Gastrocnemius medialis (tissue), 4 donors: ENCODE results near the gene RPP30. TPM values are rescaled to one million over a fixed set of nuclear protein-coding genes. Genes with fewer than 3 reads are reported as not detected.

Experiments used
- ATAC-seq, 2 donors: fragments of 150-250 bp; one replicate each; pipeline ENCODE4 v1.9.1; 2016
- DNase-seq, 2 donors: peaks; one replicate each; pipeline ENCODE4 v3.0.0-alpha.2; 2019
- H3K27ac ChIP-seq, 4 donors: fragments of 200-600 bp; sonication (generic); 1 replicate in 1 of 4; 2 replicates in 3 of 4; pipeline ENCODE4 v1.5.1; 2016 to 2018; ENCODE audit warnings: mild to moderate bottlenecking in 2 of 4, moderate library complexity in 1 of 4
- H3K27me3 ChIP-seq, 3 donors: fragments of 200-600 bp; sonication (generic) in 2 of 3; 1 replicate in 1 of 3; 2 replicates in 2 of 3; pipeline versions ENCODE4 v1.5.1 to v1.6.0; 2016 to 2019; ENCODE audit warnings: mild to moderate bottlenecking in 1 of 3, moderate library complexity in 1 of 3
- H3K36me3 ChIP-seq, 2 donors: fragments of 200-600 bp; sonication (generic) in 1 of 2; one replicate each; pipeline ENCODE4 v1.5.1; 2017 to 2018
- H3K4me1 ChIP-seq, 2 donors: fragments of 200-600 bp; sonication (generic) in 1 of 2; one replicate each; pipeline ENCODE4 v1.5.1; 2016 to 2017; ENCODE audit warnings: mild to moderate bottlenecking in 2 of 2
- H3K4me3 ChIP-seq, 4 donors: fragments of 200-600 bp; sonication (generic) in 3 of 4; 1 replicate in 1 of 4; 2 replicates in 3 of 4; pipeline ENCODE4 v1.5.1; 2016 to 2019; ENCODE audit warnings: mild to moderate bottlenecking in 2 of 4
- H3K9me3 ChIP-seq, 3 donors: fragments of 200-600 bp; sonication (generic) in 2 of 3; 1 replicate in 1 of 3; 2 replicates in 2 of 3; pipeline ENCODE4 v1.5.1; 2016 to 2019
- CTCF ChIP-seq, 5 experiments: fragments of 450-650 bp in 3 of 5; fragments of 200-600 bp in 2 of 5; sonication (generic) in 2 of 5; IDR thresholded peaks in 4 of 5; conservative IDR thresholded peaks in 1 of 5; 1 replicate in 4 of 5; 2 replicates in 1 of 5; pipeline ENCODE4 v1.5.1; 2016 to 2019; ENCODE audit warnings: antibody characterized with exemption in 5 of 5, mild to moderate bottlenecking in 3 of 5, moderate library complexity in 3 of 5
- POLR2A ChIP-seq, 2 donors: fragments of 450-650 bp; IDR thresholded peaks; one replicate each; pipeline ENCODE4 v1.6.1; 2017; ENCODE audit warnings: antibody characterized with exemption in 2 of 2, mild to moderate bottlenecking in 2 of 2, moderate library complexity in 2 of 2
- in situ Hi-C, 4 donors: fragments of 200-750 bp; cut with MboI; loops; one replicate each; pipeline versions ENCODE4 v1.15.0 to v1.8.0; 2017; ENCODE audit warnings: low sequenced_read_pairs in 4 of 4
- intact Hi-C: fragments of 100-400 bp; cut with DNase I; formaldehyde crosslinking; loops from one replicate; pipeline ENCODE4 v1.15.1; 2023; ENCODE audit warnings: low total_unique reads
- total RNA-seq, 4 donors: library from RNA; depleted of rRNA; stranded (reverse); fragments of >200 nt; gene quantifications; one replicate each; pipeline versions ENCODE4 v1.1.0 to v1.2.3, GENCODE V29; 2016

The RPP30 gene
- total RNA-seq, 4 donors from 2014 or later, result 20.4 to 44.9 (median 31.3) TPM

DNA sequence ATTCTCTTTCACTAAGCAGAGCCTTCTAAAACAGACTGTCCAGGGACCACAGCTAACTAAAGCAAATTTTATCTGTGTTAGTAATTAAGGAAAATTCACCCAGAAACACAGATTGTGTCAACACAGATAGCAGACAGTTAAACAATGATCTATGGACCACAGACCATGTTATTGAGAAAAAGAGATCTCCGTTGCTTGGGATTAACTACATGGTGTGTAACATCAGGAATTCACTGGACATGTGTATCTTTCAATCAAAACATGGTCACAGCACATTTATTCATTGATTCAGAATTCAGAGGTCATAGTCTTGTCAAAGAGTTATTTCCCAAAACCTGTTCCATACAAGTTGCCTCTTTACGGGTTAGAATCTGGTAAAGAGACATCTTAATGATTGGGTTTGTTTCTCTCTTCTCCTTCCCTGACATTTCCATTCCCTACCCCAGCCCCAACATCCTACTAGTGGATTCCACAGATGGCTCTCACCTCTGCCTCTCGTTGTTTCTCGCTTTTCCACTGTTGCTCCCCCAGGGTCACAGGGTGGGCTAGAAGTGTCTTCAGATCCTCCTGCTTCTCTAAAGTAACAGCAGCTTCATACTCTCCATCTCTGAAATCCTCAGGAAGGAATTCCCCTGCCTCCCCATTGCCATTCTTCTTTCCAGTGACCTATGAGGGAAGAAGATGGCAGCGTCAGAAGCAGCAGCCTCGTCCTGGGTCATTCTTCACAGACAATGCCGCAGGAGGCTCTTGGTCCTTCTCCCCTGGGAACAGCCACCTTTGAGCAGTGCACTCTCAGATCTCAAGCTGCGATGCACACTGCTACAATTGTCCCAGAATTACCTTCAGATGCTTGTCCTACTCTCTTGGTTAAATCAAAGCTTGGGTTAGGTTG, 48.2 kb downstream of the RPP30 start:
- Histone ChIP-seq H3K36me3 (peaks cover 0 to 7% of the 10 kb centered on the region in 2 donors), H3K4me3 (peak overlapping the region in 3 of 4 donors; percentile 26 to 43 (median 36))
- ATAC-seq, result peak in 1 of 2 donors; percentile 8

GRCh38 chr10:90920986-90921666, 49.4 kb downstream of the RPP30 start, which contains the start of gene ANKRD1:
TSS of gene ANKRD1 (minus strand) at chr10:90921087. CDS start at chr10:90921027, 60 bp downstream.
- in situ Hi-C loops, result no loop called here

More for the DNA sequence above, 48.2 kb downstream of the RPP30 start:
- in situ Hi-C loops, result loop anchor here in 3 of 4 donors (5.0 to 10.0 kb wide), 4 partner anchors 45 to 335 kb away; no protein-coding TSS in a partner anchor
- Histone ChIP-seq H3K9me3 (no peaks in the 10 kb centered on the region), H3K27ac (peak overlapping the region; percentile 78 to 87 (median 84)), H3K27me3 (no peaks in the 10 kb centered on the region), H3K4me1 (peaks cover 44 to 48% of the 10 kb centered on the region in 2 donors)
- intact Hi-C loops, result loop anchor here (2.0 to 5.0 kb wide), 2 partner anchors 243 to 712 kb away; partner anchors contain the start of gene PPP1R3C
- no peak for TF ChIP-seq POLR2A (IDR thresholded peaks at IDR 0.05)
- TF ChIP-seq CTCF (IDR thresholded peaks at IDR 0.05 in 4 of 5, conservative IDR thresholded peaks at IDR 0.05 in 1 of 5), result no peak
- DNase-seq, result peak in 1 of 2 donors; percentile 21

GRCh38 chr10:90921906-90922305, 50.1 kb downstream of the RPP30 start:
- peak overlapping the region; percentile 78 to 87 (median 84) for H3K27ac ChIP-seq
- intact Hi-C loops (loop anchor here (1.0 to 5.0 kb wide), 2 partner anchors 38 to 710 kb away; partner anchors contain the start of gene PPP1R3C), in situ Hi-C loops (no loop called here)
- DNase-seq, result peak; percentile 55 to 66
- no peaks in the 10 kb centered on the region for H3K9me3 ChIP-seq
- ATAC-seq, result peak; percentile 18 to 69
- peaks cover 0 to 7% of the 10 kb centered on the region in 2 donors for H3K36me3 ChIP-seq
- peaks cover 47 to 49% of the 10 kb centered on the region in 2 donors for H3K4me1 ChIP-seq
- H3K4me3 ChIP-seq, result no peak overlapping the region
- TF ChIP-seq CTCF (IDR thresholded peaks at IDR 0.05 in 4 of 5, conservative IDR thresholded peaks at IDR 0.05 in 1 of 5) (no peak), POLR2A (IDR thresholded peaks at IDR 0.05) (no peak)
- H3K27me3 ChIP-seq, result no peaks in the 10 kb centered on the region

More at GRCh38 chr10:90920986-90921666, 49.4 kb downstream of the RPP30 start, which contains the start of gene ANKRD1:
- ATAC-seq (peak; percentile 94 to 95), DNase-seq (peak; percentile 69 to 88)
- Histone ChIP-seq H3K27ac (peak within 1 kb of the TSS; percentile 78 to 87 (median 84)), H3K4me1 (peaks cover 47 to 49% of the 10 kb centered on the region in 2 donors), H3K9me3 (no peaks in the 10 kb centered on the region), H3K27me3 (no peaks in the 10 kb centered on the region), H3K4me3 (peak within 1 kb of the TSS in 3 of 4 donors; percentile 26 to 43 (median 36)), H3K36me3 (peaks cover 0 to 7% of the 10 kb centered on the region in 2 donors)
- intact Hi-C loops, result loop anchor here (1.0 to 5.0 kb wide), 2 partner anchors 39 to 711 kb away; partner anchors contain the start of gene PPP1R3C
- no peak for TF ChIP-seq CTCF (IDR thresholded peaks at IDR 0.05 in 4 of 5, conservative IDR thresholded peaks at IDR 0.05 in 1 of 5)
- TF ChIP-seq POLR2A (IDR thresholded peaks at IDR 0.05), result peak in 1 of 2 donors; percentile 40

GRCh38 chr10:90923111-90923731, 51.4 kb downstream of the RPP30 start:
- in situ Hi-C loops, result no loop called here
- no peak for TF ChIP-seq CTCF (IDR thresholded peaks at IDR 0.05 in 4 of 5, conservative IDR thresholded peaks at IDR 0.05 in 1 of 5)
- no peak for TF ChIP-seq POLR2A (IDR thresholded peaks at IDR 0.05)
- H3K27me3 ChIP-seq, result no peaks in the 10 kb centered on the region
- no peaks in the 10 kb centered on the region for H3K36me3 ChIP-seq
- no peaks in the 10 kb centered on the region for H3K9me3 ChIP-seq
- peaks cover 47 to 48% of the 10 kb centered on the region in 2 donors for H3K4me1 ChIP-seq
- DNase-seq (no peak), ATAC-seq (no peak)
- H3K27ac ChIP-seq, result peak overlapping the region; percentile 78 to 87 (median 84)
- no peak overlapping the region for H3K4me3 ChIP-seq
- intact Hi-C loops, result loop anchor here (5.0 kb wide), 1 partner anchor 709 kb away; the partner anchor contains the start of gene PPP1R3C
